ENCODE measurements around the gene MAOA. TPM values are rescaled to one million over a fixed set of nuclear protein-coding genes. Genes with fewer than 3 reads are reported as not detected.

MAOA gene
- total RNA-seq, 1 experiment from 2014 or later, result not detected

DNA sequence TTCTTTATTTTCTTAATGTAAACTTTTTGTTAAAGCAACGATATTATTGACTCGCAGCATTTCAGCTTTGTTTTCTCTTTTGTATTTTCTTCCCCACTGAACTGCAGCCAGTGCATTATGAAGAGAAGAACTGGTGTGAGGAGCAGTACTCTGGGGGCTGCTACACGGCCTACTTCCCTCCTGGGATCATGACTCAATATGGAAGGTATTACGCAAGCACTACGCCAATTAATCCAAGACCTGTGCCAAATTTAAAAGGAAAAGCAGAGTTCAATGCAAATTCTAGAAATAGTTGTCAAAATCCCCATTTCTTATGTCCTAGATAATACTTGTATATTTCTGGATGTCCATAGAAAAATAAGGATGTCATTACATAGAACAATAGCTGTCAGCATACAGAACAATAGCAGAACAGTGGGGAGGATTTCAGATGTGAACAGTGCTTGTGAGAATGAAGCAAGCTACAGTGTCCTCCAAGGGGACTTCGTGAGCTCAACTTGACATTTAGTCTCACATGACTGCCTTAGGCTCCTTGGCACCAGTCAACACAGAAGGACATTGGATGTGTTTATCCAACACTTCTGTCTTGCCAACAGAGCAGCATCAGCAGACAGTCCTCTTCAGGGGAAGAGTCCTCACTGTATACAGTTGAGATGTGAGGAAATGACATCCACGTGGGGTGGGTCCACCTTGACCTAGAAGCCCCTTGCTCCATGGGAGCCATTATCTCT lies 85.9 kb downstream of the MAOA start:
- Histone ChIP-seq H3K9me3 (ENCODE audit: low read length) (no peaks in the 10 kb centered on the region), H4K20me1 (ENCODE audit: insufficient read depth, low read depth, low read length) (no peaks in the 10 kb centered on the region), H3K9ac (ENCODE audit: low read length) (no peak overlapping the region), H2AFZ (ENCODE audit: low read length) (no peak overlapping the region), H3K27ac (ENCODE audit: low read length) (no peak overlapping the region), H3K4me2 (ENCODE audit: low read depth, low read length, poor library complexity, severe bottlenecking) (no peak overlapping the region), H3K27me3 (ENCODE audit: low read length) (no peaks in the 10 kb centered on the region), H3K9me2 (replicated peaks; ENCODE audit: insufficient read depth, low read length) (no peaks in the 10 kb centered on the region), H3K4me3 (ENCODE audit: low read length) (no peak overlapping the region), H3K79me2 (ENCODE audit: low read length) (no peaks in the 10 kb centered on the region), H3K36me3 (ENCODE audit: insufficient read depth, low read length) (no peaks in the 10 kb centered on the region), H3K4me1 (ENCODE audit: low read length) (no peaks in the 10 kb centered on the region)
- DNase-seq, result no peak

DNA sequence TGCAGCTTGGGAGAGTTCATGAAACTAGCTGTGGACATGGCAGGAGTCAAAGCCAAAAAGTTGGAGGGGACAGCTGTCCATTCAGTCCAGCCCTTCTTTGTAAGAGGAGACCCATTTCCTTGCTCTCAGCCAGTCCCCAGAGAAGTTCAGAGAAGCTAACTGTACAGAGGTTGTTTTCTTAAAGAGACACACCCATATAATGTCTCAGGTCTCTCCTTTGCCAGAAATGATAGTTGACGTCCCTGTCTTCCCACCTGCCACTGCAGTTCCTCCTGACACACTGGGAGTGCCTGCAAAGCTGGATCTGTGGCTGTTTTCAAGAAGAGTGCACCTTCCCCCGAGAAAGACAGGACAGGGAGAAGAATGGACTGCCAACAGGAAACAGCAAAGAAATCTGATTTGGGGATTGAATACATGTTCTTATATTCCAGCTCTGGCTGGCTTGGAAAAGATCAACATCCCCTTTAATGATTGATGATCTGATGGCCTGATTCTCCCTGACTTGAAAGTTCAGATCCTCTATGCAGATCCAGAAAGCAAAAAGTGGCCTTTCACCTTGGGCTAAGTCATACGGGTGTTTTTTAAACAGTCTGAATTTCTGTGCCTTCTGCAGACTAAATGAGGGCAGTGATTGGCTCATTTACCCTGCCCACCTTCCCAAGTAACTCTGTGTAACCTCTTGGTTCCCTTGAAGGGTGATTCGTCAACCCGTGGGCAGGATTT lies 87.2 kb downstream of the MAOA start:
- Histone ChIP-seq H3K4me2 (ENCODE audit: low read depth, low read length, poor library complexity, severe bottlenecking) (no peak overlapping the region), H4K20me1 (ENCODE audit: insufficient read depth, low read depth, low read length) (no peaks in the 10 kb centered on the region), H3K9me2 (replicated peaks; ENCODE audit: insufficient read depth, low read length) (no peaks in the 10 kb centered on the region), H3K27me3 (ENCODE audit: low read length) (no peaks in the 10 kb centered on the region), H3K9ac (ENCODE audit: low read length) (no peak overlapping the region), H3K4me1 (ENCODE audit: low read length) (no peaks in the 10 kb centered on the region), H2AFZ (ENCODE audit: low read length) (no peak overlapping the region), H3K79me2 (ENCODE audit: low read length) (no peaks in the 10 kb centered on the region), H3K36me3 (ENCODE audit: insufficient read depth, low read length) (no peaks in the 10 kb centered on the region), H3K27ac (ENCODE audit: low read length) (no peak overlapping the region), H3K4me3 (ENCODE audit: low read length) (no peak overlapping the region), H3K9me3 (ENCODE audit: low read length) (no peaks in the 10 kb centered on the region)
- no peak for DNase-seq

DNA sequence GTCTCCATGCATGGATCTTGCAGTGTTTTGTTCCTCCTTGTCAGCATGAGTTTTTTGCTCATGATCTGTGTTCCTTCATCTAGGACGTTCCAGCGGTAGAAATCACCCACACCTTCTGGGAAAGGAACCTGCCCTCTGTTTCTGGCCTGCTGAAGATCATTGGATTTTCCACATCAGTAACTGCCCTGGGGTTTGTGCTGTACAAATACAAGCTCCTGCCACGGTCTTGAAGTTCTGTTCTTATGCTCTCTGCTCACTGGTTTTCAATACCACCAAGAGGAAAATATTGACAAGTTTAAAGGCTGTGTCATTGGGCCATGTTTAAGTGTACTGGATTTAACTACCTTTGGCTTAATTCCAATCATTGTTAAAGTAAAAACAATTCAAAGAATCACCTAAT lies 88.2 kb downstream of the MAOA start:
- Histone ChIP-seq H4K20me1 (ENCODE audit: insufficient read depth, low read depth, low read length) (no peaks in the 10 kb centered on the region), H3K9ac (ENCODE audit: low read length) (no peak overlapping the region), H3K4me1 (ENCODE audit: low read length) (no peaks in the 10 kb centered on the region), H3K27me3 (ENCODE audit: low read length) (no peaks in the 10 kb centered on the region), H3K9me3 (ENCODE audit: low read length) (no peaks in the 10 kb centered on the region), H3K27ac (ENCODE audit: low read length) (no peak overlapping the region), H3K4me3 (ENCODE audit: low read length) (no peak overlapping the region), H3K4me2 (ENCODE audit: low read depth, low read length, poor library complexity, severe bottlenecking) (no peak overlapping the region), H2AFZ (ENCODE audit: low read length) (no peak overlapping the region), H3K36me3 (ENCODE audit: insufficient read depth, low read length) (no peaks in the 10 kb centered on the region), H3K79me2 (ENCODE audit: low read length) (no peaks in the 10 kb centered on the region), H3K9me2 (replicated peaks; ENCODE audit: insufficient read depth, low read length) (no peaks in the 10 kb centered on the region)
- no peak for DNase-seq

DNA sequence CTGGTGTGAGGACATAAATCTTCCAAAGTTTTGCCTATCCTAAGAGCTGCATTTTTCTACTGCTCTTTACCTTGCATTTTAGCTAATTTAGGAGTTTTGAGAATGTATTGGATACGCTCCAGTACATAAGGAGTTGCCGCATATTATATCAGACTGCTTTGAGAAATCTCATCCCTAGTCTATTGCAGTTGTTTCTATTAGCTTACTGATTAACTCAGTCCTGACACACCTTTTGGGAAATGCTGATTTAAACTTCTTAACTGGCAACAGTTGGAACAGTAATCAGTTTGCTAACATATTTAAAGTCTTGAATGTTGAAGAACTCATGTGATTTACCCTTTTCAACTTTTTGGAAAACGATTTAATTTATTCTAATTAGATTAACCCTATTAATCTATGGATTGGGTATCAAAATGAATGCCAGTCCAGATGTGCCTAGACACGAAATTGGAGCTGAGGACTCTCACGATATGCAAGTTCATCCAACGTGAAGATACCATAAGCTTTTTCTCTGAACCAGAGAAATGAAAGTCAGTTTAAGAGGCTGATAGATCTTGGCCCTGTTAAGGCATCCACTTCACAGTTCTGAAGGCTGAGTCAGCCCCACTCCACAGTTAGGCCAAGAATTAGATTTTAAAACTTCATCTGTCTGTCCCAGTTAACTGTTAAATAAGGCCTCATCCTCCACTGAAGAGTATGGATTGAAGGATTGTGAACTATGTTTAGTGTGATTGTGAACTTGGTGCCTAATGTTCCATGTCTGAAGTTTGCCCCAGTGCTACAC lies 90.0 kb downstream of the MAOA start:
- no peak for DNase-seq
- Histone ChIP-seq H3K27me3 (ENCODE audit: low read length) (no peaks in the 10 kb centered on the region), H3K4me2 (ENCODE audit: low read depth, low read length, poor library complexity, severe bottlenecking) (no peak overlapping the region), H2AFZ (ENCODE audit: low read length) (no peak overlapping the region), H3K9me3 (ENCODE audit: low read length) (no peaks in the 10 kb centered on the region), H3K9me2 (replicated peaks; ENCODE audit: insufficient read depth, low read length) (no peaks in the 10 kb centered on the region), H3K4me3 (ENCODE audit: low read length) (no peak overlapping the region), H3K27ac (ENCODE audit: low read length) (no peak overlapping the region), H3K79me2 (ENCODE audit: low read length) (no peaks in the 10 kb centered on the region), H3K9ac (ENCODE audit: low read length) (no peak overlapping the region), H3K36me3 (ENCODE audit: insufficient read depth, low read length) (no peaks in the 10 kb centered on the region), H3K4me1 (ENCODE audit: low read length) (no peaks in the 10 kb centered on the region), H4K20me1 (ENCODE audit: insufficient read depth, low read depth, low read length) (no peaks in the 10 kb centered on the region)

DNA sequence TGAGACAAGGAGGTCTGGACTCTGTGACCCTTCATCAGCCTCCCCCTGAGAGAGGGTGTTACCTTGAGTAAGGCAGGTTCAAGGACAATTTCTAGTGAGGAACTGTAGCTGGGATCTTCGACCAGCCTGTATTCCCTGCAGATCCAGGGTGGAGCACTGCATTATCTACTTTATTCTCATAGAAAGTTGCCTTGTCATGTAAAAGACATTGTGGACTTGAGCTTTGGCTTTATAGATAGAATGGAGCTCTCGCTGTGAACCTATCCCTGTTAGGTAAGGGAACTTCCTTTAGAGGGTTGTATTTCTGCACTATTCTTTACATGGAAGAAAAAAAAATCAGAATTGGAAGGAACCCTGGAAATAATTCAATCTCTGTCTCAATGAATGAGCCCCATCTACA lies 91.4 kb downstream of the MAOA start:
- H3K27me3 ChIP-seq (ENCODE audit: low read length), result no peaks in the 10 kb centered on the region

DNA sequence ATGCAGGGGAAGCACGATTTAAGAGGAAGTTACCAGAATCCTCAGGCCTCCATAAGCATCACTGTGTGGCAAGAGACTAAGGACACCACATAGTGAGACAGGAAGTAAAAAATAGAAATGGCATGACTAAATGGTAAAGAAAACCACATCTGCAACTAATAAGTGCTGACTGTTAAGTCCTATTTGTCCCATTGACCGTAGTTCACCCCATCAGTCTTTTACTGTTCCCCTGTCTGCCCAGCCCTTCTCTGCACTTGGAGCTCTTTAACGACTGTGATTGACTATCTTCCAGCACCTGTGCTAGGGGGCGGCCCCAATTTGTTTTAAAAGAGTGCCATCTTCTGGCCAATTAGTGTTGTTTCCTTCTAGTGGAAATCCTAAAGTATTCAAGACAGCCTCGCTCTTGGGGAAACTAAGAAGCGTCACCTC lies 94.2 kb downstream of the MAOA start:
- Histone ChIP-seq H3K79me2 (ENCODE audit: low read length) (no peaks in the 10 kb centered on the region), H3K9ac (ENCODE audit: low read length) (no peak overlapping the region), H3K36me3 (ENCODE audit: insufficient read depth, low read length) (no peaks in the 10 kb centered on the region), H3K9me2 (replicated peaks; ENCODE audit: insufficient read depth, low read length) (no peaks in the 10 kb centered on the region), H3K4me3 (ENCODE audit: low read length) (no peak overlapping the region), H3K27me3 (ENCODE audit: low read length) (no peaks in the 10 kb centered on the region), H2AFZ (ENCODE audit: low read length) (no peak overlapping the region), H3K4me1 (ENCODE audit: low read length) (no peaks in the 10 kb centered on the region), H3K4me2 (ENCODE audit: low read depth, low read length, poor library complexity, severe bottlenecking) (no peak overlapping the region), H3K27ac (ENCODE audit: low read length) (no peak overlapping the region), H3K9me3 (ENCODE audit: low read length) (no peaks in the 10 kb centered on the region), H4K20me1 (ENCODE audit: insufficient read depth, low read depth, low read length) (no peaks in the 10 kb centered on the region)
- peak; percentile 81 for DNase-seq

More for the DNA sequence above, 91.4 kb downstream of the MAOA start:
- Histone ChIP-seq H3K9me3 (ENCODE audit: low read length) (no peaks in the 10 kb centered on the region), H3K9me2 (replicated peaks; ENCODE audit: insufficient read depth, low read length) (no peaks in the 10 kb centered on the region), H3K9ac (ENCODE audit: low read length) (no peak overlapping the region), H3K4me2 (ENCODE audit: low read depth, low read length, poor library complexity, severe bottlenecking) (no peak overlapping the region), H3K27ac (ENCODE audit: low read length) (no peak overlapping the region), H4K20me1 (ENCODE audit: insufficient read depth, low read depth, low read length) (no peaks in the 10 kb centered on the region), H2AFZ (ENCODE audit: low read length) (no peak overlapping the region), H3K4me1 (ENCODE audit: low read length) (no peaks in the 10 kb centered on the region), H3K79me2 (ENCODE audit: low read length) (no peaks in the 10 kb centered on the region), H3K36me3 (ENCODE audit: insufficient read depth, low read length) (no peaks in the 10 kb centered on the region), H3K4me3 (ENCODE audit: low read length) (no peak overlapping the region)
- DNase-seq, result no peak

DNA sequence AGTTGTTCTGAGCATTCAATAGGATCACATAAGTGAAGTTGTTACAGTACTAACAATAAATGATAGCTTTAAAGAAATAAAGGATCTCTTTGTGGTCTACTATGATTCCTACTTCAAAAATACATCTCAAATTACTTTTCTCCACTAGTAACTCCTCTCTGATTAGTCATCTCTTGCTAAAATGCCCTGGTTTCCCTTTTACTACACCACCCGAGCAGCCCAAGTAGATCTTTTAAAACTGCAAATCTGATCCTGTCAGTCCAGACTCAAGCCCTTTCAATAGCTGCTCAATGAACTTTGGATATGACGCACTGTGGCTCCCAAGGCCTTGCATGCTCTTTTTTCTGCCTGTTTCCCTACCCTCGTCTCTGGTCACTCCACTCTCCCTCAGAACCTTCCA lies 97.5 kb downstream of the MAOA start:
- no peak overlapping the region for H2AFZ ChIP-seq (ENCODE audit: low read length)
- no peak overlapping the region for H3K4me3 ChIP-seq (ENCODE audit: low read length)
- no peaks in the 10 kb centered on the region for H3K79me2 ChIP-seq (ENCODE audit: low read length)
- H3K9me3 ChIP-seq (ENCODE audit: low read length), result no peaks in the 10 kb centered on the region
- H3K4me2 ChIP-seq (ENCODE audit: low read depth, low read length, poor library complexity, severe bottlenecking), result no peak overlapping the region
- H3K9ac ChIP-seq (ENCODE audit: low read length), result no peak overlapping the region
- H3K27ac ChIP-seq (ENCODE audit: low read length), result no peak overlapping the region
- no peak for DNase-seq
- H3K4me1 ChIP-seq (ENCODE audit: low read length), result no peaks in the 10 kb centered on the region
- no peaks in the 10 kb centered on the region for H3K27me3 ChIP-seq (ENCODE audit: low read length)
- H3K36me3 ChIP-seq (ENCODE audit: insufficient read depth, low read length), result no peaks in the 10 kb centered on the region
- no peaks in the 10 kb centered on the region for H3K9me2 ChIP-seq (replicated peaks; ENCODE audit: insufficient read depth, low read length)
- H4K20me1 ChIP-seq (ENCODE audit: insufficient read depth, low read depth, low read length), result no peaks in the 10 kb centered on the region

DNA sequence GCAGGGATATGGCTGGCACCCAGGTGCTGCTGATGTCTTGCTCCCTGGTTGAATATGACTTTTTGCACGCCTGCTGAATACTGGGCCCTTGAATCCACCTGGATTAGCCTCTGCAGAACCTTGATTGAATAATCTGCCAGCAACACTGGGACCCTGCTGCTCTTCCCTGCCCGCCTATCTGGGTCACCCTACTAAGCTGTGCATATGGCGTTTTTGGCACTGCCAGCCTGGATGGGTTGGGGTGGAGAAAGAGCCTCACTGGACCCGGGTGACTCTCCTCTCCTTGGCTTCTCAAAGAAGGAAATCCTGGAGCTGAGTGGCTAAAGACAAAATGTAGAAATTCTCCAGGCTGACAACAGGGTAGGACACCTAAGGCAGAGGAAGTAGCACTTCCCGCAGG lies 100.0 kb downstream of the MAOA start:
- DNase-seq, result no peak
- H3K9me3 ChIP-seq (ENCODE audit: low read length), result no peaks in the 10 kb centered on the region

More for the DNA sequence above, 100.0 kb downstream of the MAOA start:
- Histone ChIP-seq H3K79me2 (ENCODE audit: low read length) (no peaks in the 10 kb centered on the region), H2AFZ (ENCODE audit: low read length) (no peak overlapping the region), H3K4me2 (ENCODE audit: low read depth, low read length, poor library complexity, severe bottlenecking) (no peak overlapping the region), H3K4me3 (ENCODE audit: low read length) (no peak overlapping the region), H3K4me1 (ENCODE audit: low read length) (no peaks in the 10 kb centered on the region), H3K36me3 (ENCODE audit: insufficient read depth, low read length) (no peaks in the 10 kb centered on the region), H3K9ac (ENCODE audit: low read length) (no peak overlapping the region), H3K27ac (ENCODE audit: low read length) (no peak overlapping the region), H3K9me2 (replicated peaks; ENCODE audit: insufficient read depth, low read length) (no peaks in the 10 kb centered on the region), H4K20me1 (ENCODE audit: insufficient read depth, low read depth, low read length) (no peaks in the 10 kb centered on the region), H3K27me3 (ENCODE audit: low read length) (no peaks in the 10 kb centered on the region)
